Glomerular visceral epithelial cell (primary cell): ENCODE results near the gene SPRING1.
A peak's percentile ranks its signal among the peaks of the same experiment; 100 is the strongest.

ENCODE experiments used
- DNase-seq: peaks from one replicate; pipeline ENCODE4 v3.0.0-alpha.2; 2016; ENCODE audit errors: extremely low spot score

Gene SPRING1

DNA sequence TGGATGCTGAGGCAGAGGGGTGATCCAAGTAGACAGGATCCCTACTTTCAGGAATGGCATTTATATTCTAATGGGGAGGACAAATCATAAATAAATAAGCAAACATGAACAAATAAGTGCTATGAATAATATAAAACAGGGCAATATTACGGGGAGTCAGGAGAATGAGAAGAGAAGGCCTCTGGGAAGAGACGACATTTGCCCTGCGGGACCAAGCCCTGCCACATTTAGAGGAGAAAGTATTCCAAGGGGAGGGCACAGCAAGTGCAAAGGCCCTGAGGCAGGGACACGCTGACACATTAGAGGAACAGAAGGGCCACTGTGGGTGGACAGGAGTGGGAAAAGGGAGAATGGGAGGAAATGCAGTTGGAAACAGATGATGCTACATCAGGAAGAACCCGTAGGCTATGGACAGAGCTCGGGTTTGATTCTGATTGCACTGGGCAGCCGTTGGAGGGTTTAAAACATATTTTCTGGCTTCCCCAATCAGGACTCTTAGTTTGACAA lies 1.6 kb upstream of the SPRING1 start:
- no peak for DNase-seq

DNA sequence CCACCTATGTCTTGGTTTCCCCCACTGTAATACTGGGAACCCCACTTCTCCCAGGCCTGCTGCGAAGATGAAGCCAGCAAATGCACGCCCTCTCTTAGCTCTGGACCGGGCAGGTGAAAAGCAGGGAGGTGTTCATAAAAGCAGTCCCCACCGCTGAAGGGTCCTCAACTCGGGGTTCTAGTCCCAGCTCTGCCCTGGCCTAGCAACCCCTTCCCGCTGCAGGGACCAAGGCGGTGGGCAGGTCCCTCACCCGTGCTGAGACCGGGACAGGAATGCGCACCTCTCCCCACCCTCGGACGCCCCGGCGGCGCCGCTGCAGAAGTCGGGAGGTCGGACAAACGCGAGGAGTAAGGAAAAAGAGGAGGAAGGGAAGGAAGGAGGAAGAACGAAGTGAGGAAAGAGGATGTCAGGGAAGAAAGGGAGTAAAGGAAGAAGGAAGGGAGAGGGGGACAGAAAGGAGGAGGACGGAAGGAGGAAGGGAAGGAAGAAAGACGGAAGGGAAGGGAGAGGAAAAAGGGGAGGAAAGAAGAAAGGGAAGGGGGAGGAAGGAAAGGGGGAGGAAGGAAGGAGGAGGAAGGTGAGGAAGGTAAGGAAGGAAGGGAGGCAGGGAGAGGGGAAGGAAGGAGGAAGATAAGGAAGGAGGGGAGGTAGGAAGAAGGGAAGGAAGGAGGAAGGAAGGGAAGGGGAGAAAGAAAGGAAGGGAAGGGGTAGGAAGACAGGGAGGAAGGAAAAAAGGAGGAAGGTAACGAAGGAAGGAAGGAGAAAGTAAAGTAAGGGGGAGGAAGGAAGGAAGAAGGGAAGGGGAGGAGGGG lies 701 bp downstream of the SPRING1 start:
- DNase-seq: peak; percentile 16

GRCh38 chr12:116735951-116736599 lies 1.8 kb downstream of the SPRING1 start:
- DNase-seq: no peak

- no peak for DNase-seq
These were observed 2.8 kb downstream of the SPRING1 start for GRCh38 chr12:116735084-116735483.

DNA sequence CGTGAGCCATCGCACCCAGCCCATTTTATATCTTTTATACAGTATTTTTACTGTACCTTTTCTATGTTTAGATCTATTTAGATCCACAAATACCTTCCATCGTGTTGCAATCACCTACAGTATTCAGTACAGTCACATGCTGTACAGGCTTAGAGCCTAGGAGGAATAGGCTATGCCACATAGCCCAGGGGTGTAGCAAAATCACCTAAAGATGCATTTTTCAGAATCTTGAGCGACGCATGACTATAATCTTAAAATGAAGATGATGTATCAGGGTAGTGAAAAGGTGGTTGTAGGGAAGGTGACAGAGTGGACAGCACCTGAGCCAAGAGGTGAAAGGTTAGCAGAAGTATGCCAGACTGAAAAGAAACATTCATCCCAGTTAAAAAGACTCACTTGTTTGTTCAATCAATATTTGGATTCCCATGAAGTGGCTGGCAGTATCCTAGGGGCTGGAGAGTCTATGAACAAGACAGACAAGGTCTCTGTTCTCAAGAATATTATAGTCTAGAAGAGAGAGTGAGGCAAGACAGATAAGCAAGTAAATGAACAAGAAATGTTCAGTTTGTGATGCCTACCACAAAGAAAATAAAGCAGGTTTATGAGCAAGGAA lies 3.6 kb downstream of the SPRING1 start:
- DNase-seq: no peak

DNA sequence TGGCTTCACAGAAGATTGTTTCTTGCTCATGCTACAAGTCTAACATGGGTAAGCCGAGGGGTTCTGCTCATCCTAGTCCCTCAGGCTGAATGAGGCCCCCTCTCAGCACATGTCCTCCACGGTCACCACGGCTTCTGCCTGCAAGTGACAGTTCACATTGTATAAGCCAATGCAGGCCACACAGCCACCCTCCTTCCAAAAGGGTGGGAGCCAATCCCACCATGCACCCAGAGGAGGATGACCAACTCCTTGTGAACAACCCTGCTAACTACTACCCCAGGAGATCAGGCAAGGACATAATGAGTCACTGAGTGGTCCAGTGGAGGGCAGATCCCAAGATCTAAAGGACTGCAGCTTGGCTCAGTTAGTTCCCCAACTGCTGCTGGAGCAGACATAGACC lies 6.1 kb downstream of the SPRING1 start:
- DNase-seq: no peak

DNA sequence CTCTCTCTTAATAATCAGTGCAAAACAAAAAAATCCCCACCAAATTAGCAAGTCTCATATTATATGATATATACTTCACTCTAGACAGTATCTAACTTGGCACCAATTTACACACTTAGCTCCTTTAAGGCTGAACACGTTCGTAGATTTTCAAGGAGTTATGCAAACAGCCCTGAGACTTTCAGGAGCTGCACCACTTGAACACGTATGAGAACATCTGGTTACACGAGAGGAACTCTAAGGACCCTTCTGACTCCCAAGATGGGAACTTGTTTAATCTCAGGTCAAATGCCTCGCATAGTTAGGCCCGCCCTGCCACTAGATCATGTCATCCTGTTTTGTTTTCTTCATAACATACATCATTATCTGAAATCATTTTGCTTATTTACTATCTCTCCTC lies 10.0 kb downstream of the SPRING1 start:
- DNase-seq: no peak

- DNase-seq: no peak
These were observed 10.6 kb downstream of the SPRING1 start for GRCh38 chr12:116727261-116727660.

DNA sequence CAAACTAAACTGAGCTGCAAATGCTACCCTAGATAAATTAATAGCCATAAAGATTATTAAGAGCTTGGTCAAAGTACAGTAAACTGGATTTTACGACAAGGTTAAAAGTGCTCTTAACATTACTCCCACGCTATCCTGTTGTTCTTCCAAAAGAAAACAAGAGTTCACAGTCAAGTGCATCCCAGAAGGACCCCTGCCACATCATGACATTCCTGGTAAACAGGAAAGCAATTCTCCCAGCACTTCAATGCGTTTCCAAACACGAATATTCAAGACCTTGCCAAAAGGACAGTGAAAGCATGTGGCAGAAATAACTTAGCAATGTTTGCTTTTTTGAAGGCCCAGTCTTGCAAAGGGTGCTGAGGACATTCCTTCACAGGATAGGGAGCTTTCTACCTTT lies 11.2 kb downstream of the SPRING1 start:
- DNase-seq: no peak

DNA sequence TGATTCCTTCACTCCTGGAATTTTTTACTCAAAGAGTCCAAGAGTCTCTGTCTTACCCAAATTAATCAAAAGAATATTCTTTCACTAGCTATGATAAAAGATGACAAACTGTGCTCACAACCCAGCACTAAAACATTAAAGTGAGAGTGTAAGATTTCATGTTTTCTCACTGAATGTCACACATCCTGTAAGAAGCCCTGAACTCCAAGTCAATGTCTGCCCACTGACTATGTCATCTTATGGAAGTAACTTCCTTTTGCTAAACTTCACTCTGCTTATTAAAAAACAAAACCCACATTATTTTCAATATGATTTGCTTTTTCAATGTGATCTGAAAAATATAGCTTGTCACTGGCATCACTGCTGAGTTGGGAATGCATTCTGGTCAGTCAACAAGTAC lies 15.6 kb downstream of the SPRING1 start:
- DNase-seq: no peak

DNA sequence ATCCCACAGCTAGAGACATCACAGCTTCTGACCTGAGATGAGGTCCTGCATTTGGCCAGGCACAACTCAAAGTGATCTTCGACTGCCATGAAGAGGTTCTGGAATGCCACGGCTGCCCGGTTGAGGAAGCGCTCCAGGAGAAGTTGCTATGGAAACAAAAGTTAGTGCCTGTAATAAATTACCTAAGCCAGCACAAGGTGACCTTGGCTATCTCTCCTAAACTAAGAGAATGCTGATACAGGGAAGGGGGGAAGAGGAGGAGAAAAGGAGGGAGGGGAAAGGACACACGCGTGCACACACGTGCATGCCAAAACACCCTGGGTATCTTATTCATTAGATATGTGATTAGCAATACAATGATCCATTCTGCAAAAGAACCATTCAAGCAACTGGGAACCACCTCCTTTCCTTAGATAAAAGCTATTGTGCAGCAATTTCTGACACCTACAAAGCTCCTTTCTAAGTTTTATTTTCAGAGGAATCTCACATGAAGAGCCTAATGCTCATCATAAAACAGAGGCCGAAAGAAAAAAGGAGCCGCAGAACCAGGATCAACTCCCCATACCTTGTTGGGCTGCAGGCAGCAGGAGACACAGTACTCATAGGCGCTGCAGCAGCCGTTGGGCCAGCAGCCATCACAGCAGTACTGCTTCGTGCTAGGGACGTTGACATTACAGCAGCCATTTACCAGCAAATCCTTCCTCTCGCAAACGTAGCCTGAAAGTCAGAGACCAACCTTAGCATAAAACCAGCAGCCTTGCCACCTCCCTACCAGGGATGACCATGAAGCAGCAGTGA lies 17.9 kb downstream of the SPRING1 start:
- DNase-seq: no peak

- DNase-seq: peak; percentile 28
These were observed 19.0 kb downstream of the SPRING1 start for GRCh38 chr12:116718655-116719454.

GRCh38 chr12:116717466-116718437 lies 20.1 kb downstream of the SPRING1 start:
- no peak for DNase-seq

GRCh38 chr12:116714175-116714574 lies 23.7 kb downstream of the SPRING1 start:
- DNase-seq: no peak

DNA sequence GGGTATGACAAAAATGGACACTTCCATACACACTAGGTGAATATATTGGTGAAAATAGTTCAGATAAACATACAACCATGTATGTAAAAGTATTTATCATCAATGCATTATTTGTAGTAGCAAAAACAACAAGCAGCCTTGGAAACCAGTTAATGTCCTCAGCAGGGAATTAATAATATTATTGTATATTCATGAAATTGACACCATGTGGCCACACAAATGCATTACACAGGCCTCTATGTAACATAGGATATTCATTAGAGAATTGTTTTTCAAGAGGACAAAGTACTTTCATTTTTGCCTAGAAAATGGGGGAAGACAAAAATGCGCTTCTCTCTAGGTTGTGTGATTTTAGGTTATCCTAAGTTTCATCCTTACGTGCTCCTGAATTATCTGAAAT lies 24.3 kb downstream of the SPRING1 start:
- no peak for DNase-seq

- DNase-seq: no peak
These were observed 25.2 kb downstream of the SPRING1 start for GRCh38 chr12:116712458-116713303.

DNA sequence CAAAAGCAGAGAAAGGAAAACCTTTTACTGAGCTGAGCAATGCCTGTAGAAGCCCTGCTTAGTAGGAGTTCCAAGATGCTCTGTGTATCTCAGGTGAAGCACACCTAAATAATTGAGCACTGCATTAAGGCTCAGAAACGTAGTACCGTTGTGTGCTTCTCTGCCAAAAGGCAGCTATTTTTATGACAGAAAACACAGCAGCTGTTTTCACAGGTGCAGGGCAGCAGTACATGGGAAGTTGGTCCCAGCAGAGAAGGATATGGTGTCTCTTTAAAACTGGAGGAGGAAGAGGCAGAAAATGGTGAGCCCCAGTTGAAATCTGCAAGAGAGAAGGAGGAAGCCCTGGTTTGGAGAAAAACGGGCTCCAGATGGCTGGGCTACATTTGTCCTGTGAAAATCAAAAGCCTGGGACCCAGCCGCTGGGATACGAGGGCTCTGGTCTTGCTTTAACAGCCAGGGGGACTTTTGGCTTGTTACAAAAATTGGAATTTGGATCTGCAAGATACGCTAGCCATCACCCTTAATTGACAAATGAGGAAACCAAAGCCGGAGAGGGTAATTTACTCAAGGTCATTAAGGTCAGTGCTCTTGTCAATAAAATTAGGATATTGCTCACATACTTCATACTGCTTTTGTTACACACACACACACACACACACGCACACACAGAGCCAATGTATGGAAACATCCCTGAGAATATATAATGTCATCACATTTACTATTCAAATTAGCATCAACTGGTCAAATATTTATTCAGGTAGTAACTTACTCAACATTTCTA lies 27.3 kb downstream of the SPRING1 start:
- no peak for DNase-seq

GRCh38 chr12:116709768-116710167 lies 28.1 kb downstream of the SPRING1 start:
- DNase-seq: no peak
